GM18505 (cell line): ENCODE results near the gene CELF2.

Experiments used
- ATAC-seq: cut with Tn5 transposase; IDR thresholded peaks from one replicate; pipeline ENCODE4 v1.9.1; 2021; ENCODE audit not compliant: unreplicated experiment
- POLR2A ChIP-seq: IDR thresholded peaks from 4 replicates; pipeline ENCODE4 v1.6.1; 2011; ENCODE audit warnings: borderline replicate concordance; ENCODE audit not compliant: insufficient read depth, insufficient read length; ENCODE audit errors: extremely low read depth

Gene CELF2

GRCh38 chr10:11009471-11010308, 8.0 kb upstream of the CELF2 start:
- no peak for TF ChIP-seq POLR2A
- ATAC-seq = no peak

DNA sequence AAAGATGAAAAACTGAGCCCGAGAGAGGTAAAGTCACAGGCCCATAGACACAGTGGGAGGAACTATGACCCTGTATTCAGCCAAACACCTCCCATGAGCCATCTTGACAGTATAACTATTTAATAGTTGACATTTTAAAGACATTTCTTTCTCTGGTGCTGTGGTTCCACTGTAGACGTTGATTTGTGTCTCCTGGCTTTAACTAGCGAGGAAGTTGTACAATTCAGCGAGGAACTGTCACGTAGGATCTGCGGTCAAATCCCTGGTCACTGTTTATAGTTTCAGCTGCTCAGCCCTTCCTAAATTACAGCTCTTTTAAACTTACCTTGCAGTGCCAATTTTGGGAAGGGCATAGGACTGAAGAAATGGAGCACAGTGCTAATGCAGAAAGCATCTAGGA, 7.1 kb upstream of the CELF2 start:
- ATAC-seq = no peak
- no peak for TF ChIP-seq POLR2A

GRCh38 chr10:11011436-11011835, 6.2 kb upstream of the CELF2 start:
- TF ChIP-seq POLR2A = no peak
- ATAC-seq = no peak

GRCh38 chr10:11011984-11012383, 5.7 kb upstream of the CELF2 start:
- ATAC-seq = no peak
- TF ChIP-seq POLR2A = no peak

DNA sequence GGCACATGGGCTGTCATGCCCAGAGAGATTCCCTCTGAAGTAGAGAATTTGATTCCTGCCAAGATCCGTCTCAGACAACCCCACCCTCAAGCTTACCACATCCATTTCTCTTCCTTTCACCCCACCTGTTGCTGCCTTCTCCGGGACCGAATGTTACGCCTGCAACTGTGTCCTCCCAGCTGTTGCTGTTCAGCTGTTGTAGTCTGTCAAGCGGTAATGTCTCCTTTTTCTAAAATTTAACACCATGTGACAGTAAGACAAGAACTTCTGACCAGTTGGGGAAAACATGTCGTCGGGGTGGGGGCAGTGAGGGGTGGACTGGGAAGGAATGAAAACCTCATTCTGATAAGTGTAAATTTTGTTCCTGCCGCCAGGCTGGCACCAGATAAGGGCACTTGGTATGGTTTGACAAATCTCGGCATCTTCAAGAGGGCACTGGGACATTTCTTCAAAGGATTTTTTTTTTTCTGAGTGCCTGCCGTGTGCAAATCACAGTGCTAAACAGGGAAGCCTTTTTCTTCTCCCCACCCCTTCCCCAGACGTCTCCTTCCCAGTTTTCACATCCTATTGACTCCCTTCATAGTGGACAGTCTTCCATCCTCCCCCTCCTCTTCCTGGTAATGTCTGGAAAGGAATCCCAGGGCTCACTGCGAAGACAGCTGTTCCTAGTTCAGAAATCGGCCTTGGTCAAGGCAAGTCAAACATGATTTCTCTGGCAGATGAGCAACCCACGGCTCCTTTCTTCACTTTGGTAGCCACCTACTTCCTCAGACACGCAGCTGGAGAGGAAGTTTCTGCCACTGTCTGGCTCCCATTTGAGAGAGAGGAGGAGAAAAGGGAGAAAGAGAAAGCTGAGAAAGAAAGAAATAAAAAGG, 5.0 kb upstream of the CELF2 start:
- ATAC-seq = no peak
- no peak for TF ChIP-seq POLR2A

DNA sequence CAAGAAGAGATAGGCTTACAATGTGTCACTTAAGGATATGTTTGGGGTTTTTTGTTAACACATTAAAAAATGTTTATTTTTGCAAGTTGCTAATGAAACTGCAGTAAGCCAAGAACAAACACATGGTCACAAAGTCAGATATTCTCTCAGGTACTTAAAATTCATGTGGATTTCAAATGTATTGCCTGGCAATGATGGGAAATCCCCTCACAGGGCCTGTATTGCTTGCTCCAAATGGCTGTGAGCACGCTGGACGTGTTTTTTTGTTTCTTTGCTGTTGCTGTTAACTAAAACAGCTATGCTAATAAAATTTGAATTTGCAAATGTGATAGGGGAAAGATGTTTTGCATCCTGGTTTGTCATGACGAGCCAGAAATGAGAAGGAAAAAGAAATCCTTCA, 3.8 kb upstream of the CELF2 start:
- ATAC-seq = no peak
- no peak for TF ChIP-seq POLR2A

- TF ChIP-seq POLR2A = no peak
- no peak for ATAC-seq
These were observed 2.8 kb upstream of the CELF2 start for GRCh38 chr10:11014671-11015445.

DNA sequence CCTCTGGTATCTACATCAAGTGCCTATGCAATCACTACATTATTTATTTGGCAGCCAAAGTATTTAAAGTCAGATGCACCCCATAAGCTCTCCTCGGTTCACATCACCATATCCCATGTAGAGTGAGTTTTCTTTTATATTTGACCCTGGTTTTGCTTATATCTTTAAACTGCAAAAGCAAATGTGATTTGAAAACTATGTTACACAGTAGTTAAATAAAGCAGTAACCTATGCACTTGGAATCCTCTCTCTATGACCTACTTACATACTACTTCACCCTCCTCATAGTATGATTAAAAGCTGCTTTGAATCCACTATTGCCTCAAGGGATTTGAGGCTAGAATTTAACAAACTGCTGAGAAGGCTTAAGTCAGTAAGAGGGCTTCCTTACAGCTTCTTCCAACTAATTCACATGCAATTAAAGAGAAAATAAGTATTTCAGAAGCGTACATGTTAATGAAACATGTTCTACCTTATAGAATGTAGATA, 2.2 kb upstream of the CELF2 start:
- no peak for TF ChIP-seq POLR2A
- no peak for ATAC-seq

DNA sequence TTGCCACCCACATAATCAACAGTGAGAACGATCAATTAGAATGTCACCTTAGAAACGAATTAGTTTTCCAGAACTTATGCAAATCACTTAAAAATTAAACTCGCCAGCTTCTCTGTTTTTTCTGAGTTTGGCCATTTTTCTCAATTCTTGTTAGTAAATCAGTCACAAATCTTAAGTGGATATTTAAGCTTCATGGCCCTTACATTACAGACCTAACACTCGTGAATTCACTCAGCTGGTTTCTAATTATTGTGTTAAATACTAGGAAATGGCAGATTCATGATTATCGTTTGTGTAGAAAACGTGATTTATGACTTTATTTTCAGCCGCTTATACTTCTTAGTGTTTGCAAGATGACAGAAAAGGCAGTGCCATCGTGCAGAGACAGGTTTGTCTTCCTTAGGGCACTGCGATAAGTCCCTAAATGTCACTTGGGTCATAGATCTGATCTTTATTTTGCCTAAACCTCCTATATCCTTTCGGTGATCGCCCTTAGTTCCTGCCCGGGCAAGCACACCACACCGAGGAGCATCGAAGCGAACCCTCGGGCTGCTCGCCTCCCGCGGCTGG, 587 bp upstream of the CELF2 start:
- TF ChIP-seq POLR2A = no peak
- peak; percentile 51 for ATAC-seq

- ATAC-seq = peak; percentile 7
- no peak for TF ChIP-seq POLR2A
These were observed 765 bp downstream of the CELF2 start for GRCh38 chr10:11018432-11018841.

DNA sequence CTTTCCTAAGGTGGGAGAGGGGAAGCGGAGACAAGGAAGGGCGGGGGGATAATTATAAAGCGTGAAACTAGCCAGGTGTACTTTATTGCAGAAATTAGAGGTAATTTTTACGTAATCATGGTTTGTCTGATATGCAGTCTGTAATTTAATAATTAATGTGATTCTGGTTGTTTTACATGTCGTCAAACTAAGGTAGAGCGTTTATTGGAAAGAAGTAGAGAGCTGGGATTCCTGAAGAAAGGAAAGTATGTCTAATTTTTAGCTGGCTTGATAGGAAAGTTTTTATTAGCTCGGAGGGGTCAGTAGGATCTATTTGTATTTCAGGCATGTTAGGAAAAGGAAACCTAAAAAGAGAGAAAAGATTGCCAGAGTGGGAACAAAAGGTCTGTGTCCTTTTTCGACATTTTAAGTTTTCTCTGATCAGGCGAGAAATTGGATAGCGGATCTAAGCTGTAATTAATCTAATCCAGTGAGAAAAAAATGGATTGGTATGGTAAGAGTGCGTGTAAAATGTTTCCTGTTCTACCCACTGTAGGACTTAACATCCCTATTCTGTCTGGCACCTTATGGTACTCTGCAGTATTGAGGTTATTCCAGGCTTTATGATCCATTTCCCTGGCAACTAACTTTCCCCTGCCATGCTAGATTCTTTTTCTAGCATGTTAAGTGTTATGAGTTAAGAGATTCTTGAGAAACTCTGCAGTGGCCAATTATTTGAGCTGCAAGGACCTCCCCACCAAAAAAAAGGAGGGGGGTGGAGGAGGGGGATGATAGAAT, 1.4 kb downstream of the CELF2 start:
- no peak for TF ChIP-seq POLR2A
- ATAC-seq = no peak
